Smooth muscle cell (in vitro differentiated cells): ENCODE data around the gene PAXX. TPM values are rescaled to one million over a fixed set of nuclear protein-coding genes. Genes with fewer than 3 reads are reported as not detected.

Experiments used
- DNase-seq: peaks from one replicate; lab custom pipeline; 2025; ENCODE audit not compliant: unreplicated experiment; lab: John Stamatoyannopoulos, UW
- H2AFZ ChIP-seq: fragments of 200-600 bp; sonication (generic); 2 replicates; pipeline ENCODE4 v1.6.0; 2016; ENCODE audit warnings: antibody characterized with exemption, low read depth, mild to moderate bottlenecking
- H3F3A ChIP-seq: fragments of 200-600 bp; sonication (generic); 2 replicates; pipeline ENCODE4 v1.6.0; 2017; ENCODE audit warnings: antibody characterized with exemption, low read depth
- H3K27ac ChIP-seq: fragments of 200-600 bp; sonication (generic); 2 replicates; pipeline ENCODE4 v1.5.1; 2016; ENCODE audit warnings: low read depth, mild to moderate bottlenecking
- H3K27me3 ChIP-seq: fragments of 200-600 bp; sonication (generic); 2 replicates; pipeline ENCODE4 v1.6.1; 2016; ENCODE audit warnings: low read depth, mild to moderate bottlenecking
- H3K36me3 ChIP-seq: fragments of 200-600 bp; sonication (generic); 2 replicates; pipeline ENCODE4 v1.5.1; 2016; ENCODE audit warnings: low read depth
- H3K4me1 ChIP-seq: fragments of 200-600 bp; sonication (generic); 2 replicates; pipeline ENCODE4 v1.5.1; 2016; ENCODE audit warnings: low read depth
- H3K4me2 ChIP-seq: fragments of 200-600 bp; sonication (generic); 2 replicates; pipeline ENCODE4 v1.6.0; 2016; ENCODE audit warnings: mild to moderate bottlenecking
- H3K4me3 ChIP-seq: fragments of 200-600 bp; sonication (generic); 2 replicates; pipeline ENCODE4 v1.5.1; 2016; ENCODE audit warnings: mild to moderate bottlenecking
- H3K79me2 ChIP-seq: fragments of 200-600 bp; sonication (generic); 2 replicates; pipeline ENCODE4 v1.6.0; 2016; ENCODE audit warnings: low read depth, mild to moderate bottlenecking
- H3K9ac ChIP-seq: fragments of 200-600 bp; sonication (generic); 2 replicates; pipeline ENCODE4 v1.6.0; 2016; ENCODE audit warnings: low read depth
- H3K9me3 ChIP-seq: fragments of 200-600 bp; sonication (generic); replicated peaks from 2 replicates; pipeline ENCODE4 v1.5.1; 2016; ENCODE audit warnings: low read depth
- H4K20me1 ChIP-seq: fragments of 200-600 bp; sonication (generic); 2 replicates; pipeline ENCODE4 v1.6.0; 2016; ENCODE audit warnings: low read depth
- WGBS: methylation state at CpG from one replicate; pipeline ENCODE4 v1.1.7; 2016; ENCODE audit warnings: low lambda C conversion rate; 5-methylcytosine and 5-hydroxymethylcytosine counted together
- polyA plus RNA-seq: library from polyadenylated mRNA; unstranded; fragments of >200 nt; fragmentation: Nextera tagmentation; extraction: Ambion mirVana; gene quantifications from 2 replicates; pipeline ENCODE4 v1.2.1, GENCODE V29; 2016
- total RNA-seq: library from RNA; depleted of rRNA; stranded (reverse); fragments of >200 nt; gene quantifications from 2 replicates; pipeline ENCODE4 v1.2.3, GENCODE V29; 2014
- TF ChIP-seq, protein P1 (sequence below): fragments of 200-600 bp; sonication (generic); IDR thresholded peaks from 2 replicates; pipeline ENCODE4 v1.5.1; 2017; ENCODE audit warnings: borderline replicate concordance, mild to moderate bottlenecking, antibody characterized with exemption; ENCODE audit not compliant: insufficient read depth, poor library complexity, severe bottlenecking

PAXX gene
- total and polyA plus RNA-seq, 2 experiments from 2014 or later = 27.4 to 62.0 TPM

DNA sequence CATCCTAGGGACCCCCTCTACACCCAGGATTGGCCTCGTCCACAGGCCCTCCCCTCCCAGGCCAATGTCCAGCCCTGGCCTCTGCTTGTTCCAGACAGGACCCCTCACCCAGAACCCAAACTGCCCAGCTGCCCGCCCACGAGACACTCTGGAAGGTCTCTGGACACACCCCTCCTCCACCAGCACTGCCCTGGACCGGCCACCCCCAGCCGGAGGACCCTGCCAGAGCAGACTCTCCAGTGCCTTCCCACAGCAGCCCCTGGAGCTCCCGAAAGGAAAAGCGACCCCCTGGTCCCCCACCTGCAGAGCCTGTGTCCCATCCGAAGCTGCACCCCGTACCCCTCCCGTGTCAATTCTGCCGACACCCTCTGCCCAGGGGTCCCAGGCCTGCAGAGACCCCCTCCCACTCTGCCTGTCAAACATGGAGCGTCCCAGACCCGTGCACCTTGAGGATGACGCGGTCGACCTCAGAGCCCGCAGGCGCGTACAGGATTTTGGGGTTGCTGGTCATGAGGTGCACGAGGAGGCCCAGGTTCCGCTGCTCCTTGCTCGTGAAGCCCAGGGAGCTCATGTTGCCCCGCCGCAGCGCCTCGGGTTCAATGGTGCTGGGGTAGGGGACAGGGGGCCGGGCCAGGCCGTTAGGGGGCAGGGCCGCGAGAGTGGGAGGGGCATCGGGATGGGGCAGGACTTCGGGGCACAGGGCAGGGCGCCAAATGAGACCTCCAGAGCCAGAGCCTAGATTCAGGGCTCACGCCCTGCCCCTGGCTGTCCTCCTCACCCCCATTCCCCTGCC is 27.9 kb downstream of the PAXX start:
- H3K9ac ChIP-seq = no peak overlapping the region
- no peaks in the 10 kb centered on the region for H3K79me2 ChIP-seq
- H3K4me1 ChIP-seq = no peaks in the 10 kb centered on the region
- H3K4me2 ChIP-seq = no peak overlapping the region
- no peaks in the 10 kb centered on the region for H4K20me1 ChIP-seq
- H3K27ac ChIP-seq = no peak overlapping the region
- H3K9me3 ChIP-seq = no peaks in the 10 kb centered on the region
- 88% methylated on average over 32 of the region's 34 CpGs for WGBS
- DNase-seq = no peak
- H3K36me3 ChIP-seq = no peaks in the 10 kb centered on the region
- H2AFZ ChIP-seq = no peak overlapping the region
- H3F3A ChIP-seq = no peaks in the 10 kb centered on the region
- TF ChIP-seq, protein P1, sequence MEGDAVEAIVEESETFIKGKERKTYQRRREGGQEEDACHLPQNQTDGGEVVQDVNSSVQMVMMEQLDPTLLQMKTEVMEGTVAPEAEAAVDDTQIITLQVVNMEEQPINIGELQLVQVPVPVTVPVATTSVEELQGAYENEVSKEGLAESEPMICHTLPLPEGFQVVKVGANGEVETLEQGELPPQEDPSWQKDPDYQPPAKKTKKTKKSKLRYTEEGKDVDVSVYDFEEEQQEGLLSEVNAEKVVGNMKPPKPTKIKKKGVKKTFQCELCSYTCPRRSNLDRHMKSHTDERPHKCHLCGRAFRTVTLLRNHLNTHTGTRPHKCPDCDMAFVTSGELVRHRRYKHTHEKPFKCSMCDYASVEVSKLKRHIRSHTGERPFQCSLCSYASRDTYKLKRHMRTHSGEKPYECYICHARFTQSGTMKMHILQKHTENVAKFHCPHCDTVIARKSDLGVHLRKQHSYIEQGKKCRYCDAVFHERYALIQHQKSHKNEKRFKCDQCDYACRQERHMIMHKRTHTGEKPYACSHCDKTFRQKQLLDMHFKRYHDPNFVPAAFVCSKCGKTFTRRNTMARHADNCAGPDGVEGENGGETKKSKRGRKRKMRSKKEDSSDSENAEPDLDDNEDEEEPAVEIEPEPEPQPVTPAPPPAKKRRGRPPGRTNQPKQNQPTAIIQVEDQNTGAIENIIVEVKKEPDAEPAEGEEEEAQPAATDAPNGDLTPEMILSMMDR = no peak
- no peak overlapping the region for H3K4me3 ChIP-seq
- H3K27me3 ChIP-seq = no peaks in the 10 kb centered on the region

DNA sequence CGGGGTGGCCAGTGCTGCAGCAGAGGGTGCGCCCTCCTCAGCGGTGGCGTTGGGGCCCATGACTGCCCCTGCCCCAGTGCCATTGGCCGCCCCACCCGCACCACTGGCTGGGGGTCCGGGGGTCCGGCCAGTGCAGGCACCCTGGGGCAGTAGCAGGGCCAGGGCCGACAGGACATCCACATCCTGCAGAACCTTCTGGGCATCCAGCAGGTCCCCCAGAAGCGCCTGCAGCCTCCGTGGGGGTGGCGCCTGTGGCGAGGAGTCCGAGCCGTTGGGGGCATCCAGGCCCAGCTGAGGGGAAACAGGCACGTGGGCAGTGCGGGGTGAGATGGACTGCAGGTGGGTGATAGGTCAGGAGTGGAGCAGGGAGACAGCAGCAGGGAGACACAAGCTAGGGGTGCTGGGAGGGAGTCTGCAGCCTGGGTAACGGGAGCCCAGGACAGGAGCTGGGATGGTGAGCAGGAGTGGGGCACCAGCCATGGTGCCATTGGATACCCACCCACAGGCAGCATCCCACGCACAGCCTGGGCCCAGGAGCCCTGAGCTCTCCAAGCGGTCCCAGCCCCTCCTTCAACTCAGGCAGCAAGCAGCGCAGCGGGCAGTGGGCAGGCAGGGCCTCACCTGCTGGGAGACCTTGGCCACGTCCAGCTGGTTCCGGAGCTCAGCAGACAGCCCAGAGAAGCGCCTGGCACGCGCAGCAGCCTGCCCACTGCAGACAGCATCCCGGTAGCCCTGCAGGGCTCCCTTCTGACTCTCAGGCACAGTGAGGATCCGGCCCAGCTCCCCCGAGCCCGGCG is 28.7 kb downstream of the PAXX start:
- no peak overlapping the region for H3K9ac ChIP-seq
- no peak overlapping the region for H3K4me3 ChIP-seq
- 94% methylated on average over 26 of the region's 32 CpGs for WGBS
- peaks cover 1% of the 10 kb centered on the region for H4K20me1 ChIP-seq
- no peaks in the 10 kb centered on the region for H3K27me3 ChIP-seq
- H2AFZ ChIP-seq = no peak overlapping the region
- no peak overlapping the region for H3K27ac ChIP-seq
- no peaks in the 10 kb centered on the region for H3K4me1 ChIP-seq
- DNase-seq = no peak
- H3K4me2 ChIP-seq = no peak overlapping the region
- H3K79me2 ChIP-seq = no peaks in the 10 kb centered on the region
- TF ChIP-seq, protein P1 = no peak
- no peaks in the 10 kb centered on the region for H3K9me3 ChIP-seq
- H3F3A ChIP-seq = no peaks in the 10 kb centered on the region
- H3K36me3 ChIP-seq = no peaks in the 10 kb centered on the region

DNA sequence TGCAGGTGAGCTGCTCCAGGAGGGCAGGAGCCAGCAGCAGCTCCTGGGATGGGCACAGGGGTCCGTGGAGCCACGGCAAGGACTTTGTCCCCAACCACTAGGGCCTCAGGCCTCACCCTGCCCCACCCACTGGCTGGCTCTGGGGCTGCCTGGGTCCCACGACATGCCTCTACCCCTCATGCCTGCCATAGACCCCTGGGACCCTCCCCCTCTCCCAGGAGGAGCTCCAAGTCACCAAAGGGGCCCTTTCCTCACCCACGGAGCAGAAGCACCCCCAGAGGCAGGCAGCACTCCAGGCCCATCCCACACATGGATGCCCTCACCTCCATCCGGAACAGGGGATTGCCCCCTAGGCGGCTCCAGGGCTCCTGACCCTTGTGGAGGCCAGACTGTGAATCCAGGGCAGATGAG is 29.4 kb downstream of the PAXX start:
- Histone ChIP-seq H3K79me2 (no peaks in the 10 kb centered on the region), H3K27ac (no peak overlapping the region), H3K9me3 (no peaks in the 10 kb centered on the region), H3K27me3 (no peaks in the 10 kb centered on the region), H3K4me1 (no peaks in the 10 kb centered on the region), H3K36me3 (no peaks in the 10 kb centered on the region), H2AFZ (no peak overlapping the region), H3F3A (no peaks in the 10 kb centered on the region), H3K4me2 (no peak overlapping the region), H4K20me1 (peaks cover 5% of the 10 kb centered on the region), H3K4me3 (no peak overlapping the region), H3K9ac (no peak overlapping the region)
- 94% methylated on average over 6 of the region's 6 CpGs for WGBS
- TF ChIP-seq, protein P1 = no peak
- DNase-seq = no peak
